CD4-positive, alpha-beta T cell treated with Interleukin-2 at 100 ng/mL for 4 hours (primary cell): Measurements from ENCODE around the gene PYCARD.
"Not testable (repeated sequence)": the region's sequence is repeated elsewhere in the genome, so short reads cannot be mapped to it uniquely, and the experiment has no call there.

ENCODE experiments used
- DNase-seq: peaks from one replicate; pipeline ENCODE4 v3.0.0-alpha.2; 2020; ENCODE audit warnings: low spot score

Gene PYCARD

GRCh38 chr16:31215287-31216162 lies 13.0 kb upstream of the PYCARD start:
- DNase-seq = no peak

DNA sequence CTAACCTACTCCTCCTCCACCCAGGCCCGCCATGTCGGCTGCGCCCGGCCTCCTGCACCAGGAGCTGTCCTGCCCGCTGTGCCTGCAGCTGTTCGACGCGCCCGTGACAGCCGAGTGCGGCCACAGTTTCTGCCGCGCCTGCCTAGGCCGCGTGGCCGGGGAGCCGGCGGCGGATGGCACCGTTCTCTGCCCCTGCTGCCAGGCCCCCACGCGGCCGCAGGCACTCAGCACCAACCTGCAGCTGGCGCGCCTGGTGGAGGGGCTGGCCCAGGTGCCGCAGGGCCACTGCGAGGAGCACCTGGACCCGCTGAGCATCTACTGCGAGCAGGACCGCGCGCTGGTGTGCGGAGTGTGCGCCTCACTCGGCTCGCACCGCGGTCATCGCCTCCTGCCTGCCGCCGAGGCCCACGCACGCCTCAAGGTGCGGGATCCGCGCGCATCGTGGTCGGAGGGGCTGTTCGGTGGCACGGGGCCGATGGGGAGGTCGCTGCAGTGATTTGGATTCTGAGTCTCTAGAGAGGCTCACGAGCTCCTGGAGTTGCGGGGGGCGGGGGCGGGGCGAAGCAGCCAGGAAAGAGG lies 12.2 kb upstream of the PYCARD start:
- DNase-seq = no peak

DNA sequence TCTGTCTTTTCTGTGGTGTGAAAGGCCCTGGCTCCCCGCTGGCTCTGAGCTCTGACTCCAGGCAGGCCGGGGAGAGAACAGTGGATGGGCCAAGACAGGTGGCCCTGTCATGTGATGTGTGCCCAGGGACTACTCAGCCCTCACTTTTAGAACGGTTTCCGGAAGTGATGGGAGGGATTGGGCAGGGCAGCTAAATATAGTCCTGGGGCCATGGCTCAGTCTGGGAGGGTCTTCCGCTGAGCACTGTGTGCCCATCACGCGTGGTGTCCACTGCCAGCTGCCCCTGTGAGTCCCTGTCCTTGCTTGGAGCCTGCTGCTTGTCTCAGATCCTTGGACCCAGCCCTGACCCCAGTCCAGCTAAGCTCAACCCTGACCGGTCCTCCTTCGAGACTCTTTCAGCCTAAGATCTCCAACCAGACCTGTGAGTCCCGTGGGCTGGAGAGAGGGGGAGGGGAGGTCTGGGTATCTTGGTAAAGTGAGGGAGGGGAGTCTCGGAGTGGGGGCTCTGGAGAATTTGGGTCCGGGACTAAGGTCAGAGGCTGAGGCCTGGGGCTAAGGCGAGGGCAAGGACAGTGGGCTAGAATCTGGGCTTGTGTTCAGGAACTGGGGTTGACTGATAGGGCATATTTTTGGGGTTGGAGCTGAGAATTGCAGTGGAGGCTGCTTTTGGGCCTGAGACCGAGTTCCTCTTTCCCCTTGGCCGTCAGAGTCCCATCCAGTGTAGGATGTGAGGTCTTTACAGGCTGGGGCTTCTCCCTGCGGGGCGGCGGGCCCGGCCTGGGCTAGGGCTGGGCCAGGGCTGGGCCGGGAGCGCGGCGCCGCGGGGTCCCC lies 11.5 kb upstream of the PYCARD start, which contains the start of gene TRIM72:
TRIM72 (plus strand) TSS at position 243 of the 831 bp plus-strand sequence. CDS start 620 bp downstream, outside the sequence.
- DNase-seq = no peak

- DNase-seq = no peak
These were observed 10.8 kb upstream of the PYCARD start for GRCh38 chr16:31213342-31213741.

DNA sequence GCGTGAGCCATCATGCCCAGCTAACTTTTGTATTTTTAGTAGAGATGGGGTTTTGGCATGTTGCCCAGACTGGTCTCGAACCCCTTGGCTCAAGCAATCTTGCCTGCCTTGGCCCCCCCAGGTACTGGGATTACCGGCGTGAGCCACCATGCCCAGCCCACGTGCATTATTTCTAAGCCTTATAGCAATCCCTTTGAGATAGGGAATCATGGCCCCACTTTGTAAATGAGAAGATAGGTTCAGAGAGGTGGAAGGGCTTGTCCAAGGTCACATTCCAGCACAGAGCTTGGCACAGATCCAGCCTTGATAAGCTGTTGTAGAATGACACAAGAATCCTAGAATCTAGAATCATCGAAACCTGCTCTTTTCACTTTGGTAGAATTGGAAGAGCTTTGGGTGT lies 4.2 kb upstream of the PYCARD start:
- DNase-seq = no peak

DNA sequence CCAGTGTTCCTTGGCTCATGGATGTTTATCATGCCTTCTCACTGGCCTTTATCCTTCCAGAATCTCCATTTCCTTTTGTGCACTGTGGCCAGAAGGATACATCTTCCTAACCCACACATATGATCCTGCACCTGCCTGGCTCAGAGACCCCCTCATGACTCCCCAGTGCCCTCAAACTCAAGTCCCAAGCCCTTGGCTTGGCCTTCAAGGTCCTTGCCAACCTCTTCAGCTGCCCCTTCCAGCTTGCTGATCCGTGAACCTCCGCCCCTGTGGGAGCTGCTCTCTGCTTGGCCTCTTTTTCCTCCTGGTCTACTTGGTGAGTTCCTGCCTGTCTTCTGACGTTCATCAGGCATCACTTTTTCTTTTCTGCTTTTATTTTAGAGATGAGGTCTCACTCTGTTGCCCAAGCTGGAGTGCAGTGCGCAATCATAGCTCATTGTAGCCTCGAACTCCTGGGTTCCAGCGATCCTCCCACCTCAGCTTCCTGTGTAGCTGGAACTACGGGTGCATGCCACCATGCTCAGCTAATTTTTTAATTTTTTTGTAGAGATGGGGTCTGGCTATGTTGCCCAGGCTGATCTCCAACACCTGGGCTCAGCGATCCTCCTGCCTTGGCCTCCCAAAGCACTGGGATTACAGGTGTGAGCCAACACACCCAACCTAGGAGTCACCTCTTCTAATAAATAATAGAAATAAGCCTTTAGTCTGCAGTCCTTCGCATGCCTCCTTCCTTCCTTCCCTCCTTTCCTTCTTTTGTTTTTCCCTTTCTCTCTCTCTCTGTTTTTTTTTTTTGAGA lies 2.5 kb upstream of the PYCARD start:
- no peak for DNase-seq

DNA sequence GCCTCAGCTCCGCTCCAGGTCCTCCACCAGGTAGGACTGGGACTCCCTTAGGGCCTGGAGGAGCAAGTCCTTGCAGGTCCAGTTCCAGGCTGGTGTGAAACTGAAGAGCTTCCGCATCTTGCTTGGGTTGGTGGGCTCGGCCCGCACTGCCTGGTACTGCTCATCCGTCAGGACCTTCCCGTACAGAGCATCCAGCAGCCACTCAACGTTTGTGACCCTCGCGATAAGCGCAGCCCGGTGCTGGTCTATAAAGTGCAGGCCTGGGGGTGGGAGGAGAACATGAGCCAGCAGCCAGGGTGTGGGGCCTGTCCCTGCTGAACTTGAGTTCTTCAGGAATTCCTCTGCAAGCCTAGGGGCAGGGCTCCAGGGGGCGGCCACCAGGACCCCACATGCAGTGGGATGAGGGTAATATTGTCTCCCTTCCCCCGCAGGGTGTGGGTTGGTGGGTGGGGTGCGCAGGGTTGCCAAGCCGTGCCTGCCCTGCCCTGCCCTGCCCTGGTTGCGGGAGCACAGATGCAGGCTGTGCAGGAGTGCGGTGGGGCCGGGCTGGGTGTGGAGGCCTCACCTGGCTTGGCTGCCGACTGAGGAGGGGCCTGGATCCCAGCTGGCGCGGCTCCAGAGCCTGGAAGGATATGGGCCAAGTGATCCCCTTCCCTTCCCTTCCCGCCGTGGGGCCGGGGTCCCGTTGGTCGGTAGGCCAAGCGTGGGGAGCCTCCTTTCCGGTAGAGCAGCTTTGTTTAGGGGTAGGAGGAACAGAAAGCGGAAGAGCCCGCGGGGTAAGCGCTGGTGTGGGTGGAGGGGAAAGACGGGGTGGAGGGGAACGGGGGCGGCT lies 762 bp downstream of the PYCARD start:
- DNase-seq = peak; percentile 40

- peak; percentile 60 for DNase-seq
These were observed 1.6 kb downstream of the PYCARD start for GRCh38 chr16:31200821-31201568.

GRCh38 chr16:31200111-31200510 lies 2.4 kb downstream of the PYCARD start:
- DNase-seq = not testable (repeated sequence)

GRCh38 chr16:31199430-31200041 lies 3.0 kb downstream of the PYCARD start:
- DNase-seq = no peak

DNA sequence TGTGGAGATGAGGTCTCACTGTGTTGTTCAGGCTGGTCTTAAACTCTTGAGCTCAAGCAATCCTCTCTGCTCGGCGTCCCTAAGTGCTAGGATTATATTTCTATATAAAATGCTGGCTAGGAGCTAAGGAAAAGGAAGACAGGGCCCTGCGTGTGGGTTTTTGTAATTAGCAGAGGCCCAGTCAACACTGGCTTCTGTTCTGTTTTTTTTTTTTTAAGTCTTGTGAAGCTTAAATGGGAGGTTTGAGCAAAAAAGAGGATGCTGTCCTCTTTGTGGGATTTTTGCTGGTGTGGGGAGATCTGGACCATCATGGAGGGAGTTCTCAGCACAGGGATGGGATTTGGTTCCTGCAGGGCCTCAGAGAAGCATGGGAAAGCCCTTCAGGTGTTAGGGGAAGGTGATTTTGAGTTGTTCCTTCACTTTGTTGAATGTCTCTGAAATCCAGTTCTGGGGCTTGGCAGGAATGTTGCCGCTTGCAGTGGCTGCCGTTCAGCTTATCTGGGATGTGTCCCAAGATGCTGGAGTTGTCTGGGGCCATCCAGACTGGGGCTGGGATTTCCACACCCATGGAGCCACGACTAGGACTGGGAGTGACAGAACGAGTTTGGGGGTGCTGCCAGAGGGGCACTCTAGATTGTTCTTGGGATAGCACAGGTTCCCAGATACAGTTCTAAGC lies 4.2 kb downstream of the PYCARD start:
- no peak for DNase-seq

GRCh38 chr16:31196324-31197088 lies 6.1 kb downstream of the PYCARD start:
- DNase-seq = no peak

DNA sequence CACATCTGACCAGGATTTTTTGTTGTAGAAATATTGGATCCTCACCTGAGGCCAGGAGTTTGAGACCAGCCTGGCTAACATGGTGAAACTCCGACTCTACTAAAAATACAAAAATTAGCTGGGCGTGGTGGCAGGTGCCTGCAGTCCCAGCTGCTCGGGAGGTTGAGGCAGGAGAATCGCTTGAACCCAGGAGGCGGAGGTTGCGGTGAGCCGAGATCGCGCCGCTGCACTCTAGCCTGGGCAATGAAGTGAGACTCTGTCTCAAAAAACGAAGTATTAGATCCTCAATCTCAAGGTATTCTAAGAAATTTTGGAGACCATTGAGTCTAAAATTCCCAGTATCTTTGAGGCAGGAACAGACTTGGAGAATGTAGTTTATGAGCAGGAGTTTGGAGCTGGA lies 6.7 kb downstream of the PYCARD start:
- not testable (repeated sequence) for DNase-seq

- DNase-seq = no peak
These were observed 7.7 kb downstream of the PYCARD start for GRCh38 chr16:31194898-31195297.

DNA sequence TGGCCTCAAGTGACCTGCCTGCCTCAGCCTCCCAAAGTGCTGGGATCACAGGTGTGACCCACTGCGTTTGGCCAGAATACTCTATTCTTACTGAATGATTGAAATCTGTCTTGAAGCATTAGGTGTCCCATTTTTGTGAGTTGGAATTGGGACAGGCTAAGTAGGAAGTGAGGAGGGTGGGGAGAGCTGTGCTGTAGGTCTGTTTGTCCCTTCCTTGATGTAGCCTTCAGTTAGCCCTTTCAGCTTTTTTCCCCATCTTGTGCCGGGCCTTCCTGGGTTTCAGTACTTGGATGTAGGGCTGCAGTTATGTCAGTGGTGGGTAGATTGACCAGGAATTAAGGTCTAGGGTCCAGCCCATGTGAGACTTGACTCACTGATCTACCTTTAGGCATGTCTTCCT lies 8.7 kb downstream of the PYCARD start:
- no peak for DNase-seq

GRCh38 chr16:31192856-31193642 lies 9.5 kb downstream of the PYCARD start:
- DNase-seq = no peak

- DNase-seq = no peak
These were observed 10.7 kb downstream of the PYCARD start for GRCh38 chr16:31191697-31192428.
